ENCODE measurements around the gene DPH2.

The DPH2 gene

GRCh38 chr1:44000122-44000665 is 30.4 kb downstream of the DPH2 start:
- DNase-seq (ENCODE audit: low spot score), result no peak

DNA sequence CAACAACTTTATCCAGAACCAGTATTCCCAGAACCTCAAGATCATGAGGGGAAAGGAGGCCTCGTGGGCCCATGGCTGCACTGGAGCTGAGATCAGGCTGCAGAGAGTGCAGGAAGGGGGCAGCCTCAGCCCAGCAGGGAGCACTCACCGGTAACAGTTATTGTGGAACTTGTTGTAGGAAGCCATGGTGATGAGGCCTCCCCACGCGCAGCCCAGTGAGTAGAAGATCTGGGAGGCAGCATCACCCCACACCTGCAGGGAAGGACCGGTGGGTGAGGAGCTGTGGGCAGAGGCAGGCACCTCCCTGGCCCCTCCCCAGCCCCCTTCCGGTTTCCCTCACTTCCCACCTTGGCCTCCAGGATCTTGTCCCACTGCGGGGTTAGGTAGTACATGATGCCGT is 32.4 kb downstream of the DPH2 start:
- DNase-seq (ENCODE audit: low spot score), result no peak

DNA sequence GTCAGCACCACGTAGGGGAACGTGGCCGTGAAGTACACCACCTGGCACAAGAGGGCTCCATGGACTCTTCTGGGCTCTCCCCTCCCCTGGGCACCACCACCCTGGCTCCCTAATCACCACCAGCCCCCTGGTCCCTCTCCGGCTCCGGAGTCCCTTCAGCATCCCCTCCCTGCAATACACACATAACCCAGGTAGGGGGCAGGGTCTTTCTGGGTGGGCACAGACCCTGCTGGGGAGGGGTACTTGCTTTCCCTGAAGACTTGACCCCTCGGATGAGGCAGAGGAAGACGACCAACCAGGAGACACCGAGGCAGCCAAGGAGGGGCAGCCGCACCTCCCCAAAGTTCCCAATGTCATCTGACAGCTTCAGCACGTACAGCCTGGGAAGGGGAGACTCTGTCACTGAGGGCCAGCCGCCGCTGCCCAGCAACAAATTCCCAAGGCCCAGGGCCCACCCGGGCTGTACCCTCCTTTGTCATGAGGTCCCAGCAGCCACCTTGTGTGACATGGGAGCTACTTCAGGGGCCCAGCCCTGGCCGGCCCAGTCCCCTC is 32.9 kb downstream of the DPH2 start:
- no peak for DNase-seq (ENCODE audit: low spot score)

GRCh38 chr1:44008259-44008658 is 38.4 kb downstream of the DPH2 start:
- no peak for DNase-seq (ENCODE audit: low spot score)

GRCh38 chr1:44010935-44011471 is 41.2 kb downstream of the DPH2 start:
- no peak for DNase-seq (ENCODE audit: low spot score)

GRCh38 chr1:44012404-44012803 is 42.6 kb downstream of the DPH2 start:
- no peak for DNase-seq (ENCODE audit: low spot score)

DNA sequence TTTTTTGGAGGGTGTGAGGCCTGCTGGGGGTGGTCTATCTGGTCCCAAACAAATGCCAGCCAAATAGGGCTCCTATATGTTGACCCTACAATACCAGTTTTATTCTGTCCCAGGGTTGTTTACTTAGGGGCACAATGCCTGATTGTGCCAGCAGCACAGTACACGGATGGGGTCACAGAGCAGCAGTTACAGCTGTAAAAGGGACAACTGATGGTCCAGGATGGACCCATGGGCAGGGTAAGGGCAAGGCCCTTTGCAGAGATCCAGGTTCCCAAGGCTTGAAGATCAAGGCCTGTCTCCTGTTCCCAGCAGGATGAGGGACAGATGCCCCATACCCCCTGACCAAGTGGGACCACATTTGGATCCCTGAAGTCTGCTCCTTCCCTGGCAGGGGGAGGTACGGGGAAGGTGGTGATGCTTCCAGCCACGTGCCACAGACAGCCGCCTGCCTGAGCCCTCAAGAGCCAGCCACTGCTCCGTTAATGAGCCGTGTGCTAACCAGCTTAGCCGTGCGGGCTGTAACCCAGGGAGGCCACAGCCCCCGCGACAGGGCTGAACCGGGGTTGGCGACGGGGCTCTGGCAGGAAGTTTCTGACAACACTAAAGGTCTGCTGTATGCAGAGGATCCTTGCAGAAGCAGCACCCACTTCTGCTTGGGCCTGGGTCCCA is 43.3 kb downstream of the DPH2 start:
- no peak for DNase-seq (ENCODE audit: low spot score)

DNA sequence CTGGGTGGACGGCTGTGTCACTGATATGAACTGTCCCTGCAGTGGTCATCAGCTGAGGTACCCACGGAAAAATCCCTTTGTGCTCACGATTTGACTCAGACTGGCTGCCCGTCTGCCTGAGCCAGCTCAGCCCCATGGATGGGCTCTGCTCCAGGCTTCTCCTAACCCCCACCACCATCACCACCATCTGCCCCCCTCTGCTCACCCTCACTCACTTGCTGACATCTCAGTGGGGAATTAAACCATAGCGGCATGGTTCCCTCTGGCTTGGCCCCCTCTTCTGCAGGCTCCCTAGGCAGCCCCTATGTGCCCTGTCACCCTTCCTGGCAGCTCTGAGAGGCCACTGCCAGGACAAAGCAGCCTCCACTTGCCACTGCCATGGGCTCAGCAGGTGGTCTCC is 44.1 kb downstream of the DPH2 start:
- no peak for DNase-seq (ENCODE audit: low spot score)

DNA sequence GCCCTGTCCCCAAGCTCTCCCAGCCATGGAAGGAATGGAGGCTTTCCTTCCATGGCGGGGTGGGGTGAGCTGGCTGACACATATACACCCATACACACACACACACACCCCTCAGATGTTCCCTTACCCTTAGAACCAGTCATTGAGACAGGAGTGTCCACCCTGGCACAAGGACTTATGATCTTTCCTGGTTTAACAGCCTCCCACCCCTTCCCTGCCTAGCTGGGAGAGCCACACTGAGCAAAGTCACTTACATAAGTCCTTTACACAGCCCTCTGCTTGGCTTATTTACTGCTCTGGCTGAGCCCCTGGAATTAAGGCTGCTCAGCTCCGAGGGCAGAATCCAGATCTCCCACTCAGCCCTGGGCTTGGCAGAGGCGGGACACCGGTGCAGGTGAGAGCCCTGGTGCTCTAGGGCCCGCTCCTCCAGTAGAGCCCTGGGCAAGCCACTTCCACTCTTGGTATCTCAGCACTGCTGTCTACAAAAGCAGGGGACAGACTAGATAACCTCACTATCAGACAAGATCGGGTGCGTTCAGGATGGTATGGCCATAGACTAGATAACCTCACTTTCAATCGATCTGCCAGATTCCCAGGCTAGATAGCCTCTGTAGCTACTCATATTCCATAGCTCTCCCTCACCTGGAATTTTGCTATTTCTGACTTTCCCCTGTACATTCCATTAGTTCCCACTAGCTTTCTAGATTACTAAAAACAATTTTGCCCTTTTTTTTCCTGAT is 44.7 kb downstream of the DPH2 start:
- DNase-seq (ENCODE audit: low spot score), result no peak

- DNase-seq (ENCODE audit: low spot score), result no peak
These were observed 45.4 kb downstream of the DPH2 start for GRCh38 chr1:44015206-44015605.

GRCh38 chr1:44016041-44016889 is 46.5 kb downstream of the DPH2 start:
- DNase-seq (ENCODE audit: low spot score), result no peak

- DNase-seq (ENCODE audit: low spot score), result no peak
These were observed 47.1 kb downstream of the DPH2 start for GRCh38 chr1:44016890-44017400.

DNA sequence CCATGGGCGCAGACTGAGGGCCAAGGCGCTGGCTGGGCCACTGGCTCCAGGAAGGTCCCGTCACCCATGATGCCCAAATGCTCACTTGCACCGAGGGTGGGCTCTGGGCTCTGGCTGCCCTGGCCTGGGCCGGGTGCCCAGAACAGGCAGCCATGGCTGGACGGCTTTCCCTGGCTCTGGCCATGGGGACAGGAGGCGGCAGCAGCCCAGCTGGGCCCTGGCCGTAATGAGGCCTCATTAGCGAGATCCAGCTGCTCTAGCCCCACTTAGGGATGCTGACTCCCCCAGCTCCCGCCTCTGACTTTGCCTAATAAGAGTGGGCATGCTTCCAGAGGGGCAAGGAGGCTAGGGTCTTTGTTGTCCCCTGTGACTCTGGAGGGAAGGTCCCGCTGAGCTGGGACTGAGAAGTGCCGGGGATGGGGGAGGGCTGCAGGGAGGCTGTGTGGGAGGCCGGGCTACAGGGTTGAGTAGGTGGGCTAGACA is 49.7 kb downstream of the DPH2 start:
- no peak for DNase-seq (ENCODE audit: low spot score)

DNA sequence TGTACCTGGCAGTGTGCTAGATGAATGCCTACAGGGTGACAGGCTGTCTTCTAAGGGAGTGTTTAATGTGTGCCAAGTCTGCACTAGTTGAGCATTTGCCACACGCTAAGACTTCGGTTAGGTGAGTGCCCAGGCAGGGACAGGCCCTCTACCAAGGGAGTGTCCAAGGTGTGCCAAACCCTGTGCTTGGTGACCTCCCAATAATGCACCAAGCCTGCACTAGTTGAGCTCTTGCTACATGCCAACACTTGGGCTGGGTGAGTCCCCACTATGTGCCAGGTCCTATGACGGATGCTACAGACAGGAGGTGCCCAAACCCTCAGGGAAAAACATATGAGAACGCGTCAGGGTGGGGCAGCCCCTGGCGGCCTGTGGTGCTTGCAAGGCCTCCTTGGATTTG is 50.7 kb downstream of the DPH2 start:
- DNase-seq (ENCODE audit: low spot score), result no peak

GRCh38 chr1:44021156-44021555 is 51.3 kb downstream of the DPH2 start:
- no peak for DNase-seq (ENCODE audit: low spot score)

DNA sequence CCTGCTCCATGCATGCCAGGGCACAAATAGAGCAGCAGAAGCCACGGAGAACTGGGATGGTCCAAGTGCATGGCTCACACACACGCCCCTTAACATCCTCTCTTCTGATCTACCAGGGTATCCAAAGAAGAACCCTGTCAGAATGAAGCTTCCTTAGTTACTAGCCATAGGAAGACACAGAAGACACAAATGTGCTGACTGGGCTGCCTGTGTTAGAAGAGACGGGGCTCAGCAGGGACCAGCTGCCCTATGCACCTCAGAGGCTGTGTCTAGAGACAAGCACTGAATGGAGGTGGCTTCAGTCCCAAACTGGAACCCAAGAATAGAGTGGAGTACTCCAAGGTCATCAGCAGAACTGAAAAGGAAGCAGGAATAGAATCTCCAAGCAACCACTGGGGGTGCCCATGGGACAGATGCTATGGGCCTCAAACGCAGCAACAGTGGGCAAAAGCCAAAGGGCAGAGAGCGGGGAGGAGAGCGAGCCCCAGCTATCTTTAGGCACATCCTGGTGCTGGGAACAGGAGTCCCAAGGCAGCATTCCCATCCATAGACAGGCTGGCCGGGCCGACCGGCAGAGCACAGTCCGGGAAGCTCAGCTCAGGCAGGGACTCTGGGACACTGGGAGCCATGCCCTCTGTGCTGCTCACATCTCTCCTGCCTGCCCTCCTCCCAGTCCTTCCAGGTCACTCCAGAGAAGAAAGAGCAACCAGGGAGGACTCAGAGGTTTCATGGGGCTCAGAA is 51.9 kb downstream of the DPH2 start:
- no peak for DNase-seq (ENCODE audit: low spot score)
